Measurements from ENCODE around the gene SLC66A1. TPM values are rescaled to one million over a fixed set of nuclear protein-coding genes. Genes with fewer than 3 reads are reported as not detected.
A peak's percentile ranks its signal among the peaks of the same experiment; 100 is the strongest.

The SLC66A1 gene
- total and polyA plus RNA-seq, 2 of the 13 experiments (the other 11 are each of a cell fraction or from before 2014, with no cell fraction given), result 15.4 to 18.9 TPM

DNA sequence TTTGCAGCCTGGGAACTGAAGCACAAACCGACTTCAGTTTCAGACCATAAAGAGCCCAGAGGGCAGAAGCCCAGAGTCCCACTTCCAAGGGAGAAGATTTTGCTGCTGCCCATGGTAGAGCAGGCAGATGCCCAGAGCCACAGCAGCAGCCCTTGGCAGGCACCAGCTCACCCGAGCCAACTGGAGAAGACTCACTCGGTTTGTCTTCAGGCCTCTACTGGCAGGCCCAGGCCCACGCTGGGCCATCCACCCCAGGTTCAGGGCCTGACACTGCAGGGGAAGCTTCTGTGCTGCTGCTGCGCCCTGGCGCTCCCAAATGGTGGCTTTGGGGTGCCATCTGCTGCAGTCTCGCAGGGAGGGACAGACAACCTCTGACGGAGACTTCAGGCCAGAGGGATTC is 33.3 kb downstream of the SLC66A1 start:
- Histone ChIP-seq H3K9me3 (ENCODE audit: low read length) (no peaks in the 10 kb centered on the region), H3K27me3 (ENCODE audit: control insufficient read depth in 1 of 2, insufficient read depth in 2 of 2, low read length in 2 of 2) (no peaks in the 10 kb centered on the region), H3K9ac (ENCODE audit: insufficient read depth, low read depth, low read length) (no peak overlapping the region), H3K79me2 (ENCODE audit: insufficient read depth, low read length) (no peaks in the 10 kb centered on the region), H3K36me3 (replicated peaks in 1 of 2; ENCODE audit: control insufficient read depth in 1 of 2, insufficient read depth in 2 of 2, low read length in 2 of 2) (peaks cover 33 to 43% of the 10 kb centered on the region in 2 experiments; a peak in 4 of 5 replicates), H4K20me1 (ENCODE audit: insufficient read depth, low read length) (no peaks in the 10 kb centered on the region), H3K4me3 (replicated peaks in 1 of 3; ENCODE audit: insufficient read depth in 1 of 3, low read depth in 2 of 3, low read length in 3 of 3) (no peak overlapping the region), H3K4me2 (ENCODE audit: low read depth, low read length) (no peak overlapping the region), H2AFZ (ENCODE audit: low read length) (no peak overlapping the region), H3K27ac (ENCODE audit: extremely low read length, insufficient read depth, low read length) (no peak overlapping the region), H3K4me1 (ENCODE audit: insufficient read depth, low read length) (no peaks in the 10 kb centered on the region)
- no peak for TF ChIP-seq GPBP1L1 (CRISPR knock-in tag; IDR thresholded peaks at IDR 0.05)
- no peak for TF ChIP-seq RFX1 (IDR thresholded peaks at IDR 0.05)
- TF ChIP-seq ZNF205 (CRISPR knock-in tag; IDR thresholded peaks at IDR 0.05), result no peak
- no peak for TF ChIP-seq NKX3-1 (CRISPR knock-in tag; IDR thresholded peaks at IDR 0.05)
- TF ChIP-seq ZNF589 (CRISPR knock-in tag; conservative IDR thresholded peaks at IDR 0.05), result no peak
- TF ChIP-seq NFKB2 (CRISPR knock-in tag; IDR thresholded peaks at IDR 0.05; ENCODE audit: borderline replicate concordance), result no peak
- TF ChIP-seq KAT2B (IDR thresholded peaks at IDR 0.05; ENCODE audit: borderline replicate concordance, low read depth, low read length), result no peak
- peak; percentile 83 for TF ChIP-seq RBM22 (optimal IDR thresholded peaks at IDR 0.05; ENCODE audit: low read length)
- TF ChIP-seq AGO2 (optimal IDR thresholded peaks at IDR 0.05; ENCODE audit: low read depth, low read length), result peak; percentile 6
- no peak for TF ChIP-seq ZNF17 (CRISPR knock-in tag; IDR thresholded peaks at IDR 0.05)
- no peak for DNase-seq (ENCODE audit: low spot score)
- no peak for FAIRE-seq
- no peak for ATAC-seq
- no TSS peak for BruUV-seq (replicated peaks)
- ChIA-PET CTCF (ENCODE audit: low intra/inter-chr PET ratio, low total read pairs) (interaction anchor here (1.3 kb wide), 1 partner anchor 306 kb away, joined by 5 read pairs; no protein-coding TSS in a partner anchor), POLR2A (no interaction called here)
- intact Hi-C loops (cut with micrococcal nuclease; ENCODE audit: unreplicated experiment) (no loop called here), in situ Hi-C loops (cut with HindIII; ENCODE audit: extremely low pct_ligation_motif_present, low pct_unique_long_range_greater_than_20kb) (no loop called here)
- WGBS (ENCODE audit: low lambda C conversion rate), result 100% methylated on average over 1 of the region's 8 CpGs

All from HepG2 (cell line).